Common myeloid progenitor, CD34-positive (primary cell): ENCODE results near the gene CEP290.

Experiments used
- CTCF ChIA-PET: fragments of 350-600 bp; sonication (Branson Sonifier 250); formaldehyde crosslinking; loops from one replicate; lab custom pipeline; 2021; ENCODE audit warnings: antibody characterized with exemption; lab: Charles Lee
- POLR2A ChIA-PET: fragments of 350-600 bp; sonication (Branson Sonifier 250); formaldehyde crosslinking; loops from one replicate; lab custom pipeline; 2021; ENCODE audit warnings: antibody characterized with exemption; lab: Charles Lee
- DNase-seq, 3 donors: peaks; one replicate each; pipeline versions ENCODE4 v3.0.0 to v3.0.0-alpha.2; 2013
- H3K27ac ChIP-seq, 2 experiments: 1 replicate in 1 of 2; 2 replicates in 1 of 2; pipeline ENCODE4 v1.7.0; 2013; ENCODE audit warnings: inconsistent platforms in 2 of 2, low read length in 2 of 2, mild to moderate bottlenecking in 2 of 2, low read depth in 1 of 2, moderate library complexity in 1 of 2; ENCODE audit not compliant: severe bottlenecking in 2 of 2, insufficient read depth in 1 of 2, poor library complexity in 1 of 2
- H3K27me3 ChIP-seq, 5 experiments: replicated peaks in 2 of 5; 1 replicate in 3 of 5; 2 replicates in 2 of 5; pipeline versions ENCODE4 v1.6.1 to v1.7.0; 2013; ENCODE audit warnings: low read length in 4 of 5, mild to moderate bottlenecking in 2 of 5, moderate library complexity in 2 of 5, inconsistent platforms in 1 of 5; ENCODE audit not compliant: insufficient read depth in 5 of 5, control insufficient read depth in 4 of 5
- H3K36me3 ChIP-seq, 4 experiments: 1 replicate in 2 of 4; 2 replicates in 2 of 4; pipeline versions ENCODE4 v1.6.1 to v1.7.0; 2013; ENCODE audit warnings: low read length in 3 of 4, control low read depth in 1 of 4, mild to moderate bottlenecking in 1 of 4; ENCODE audit not compliant: control insufficient read depth in 4 of 4, insufficient read depth in 4 of 4
- H3K4me1 ChIP-seq, 4 experiments: 1 replicate in 3 of 4; 2 replicates in 1 of 4; pipeline versions ENCODE4 v1.6.1 to v1.7.1; 2013; ENCODE audit warnings: low read length in 3 of 4, mild to moderate bottlenecking in 3 of 4, control low read depth in 1 of 4, inconsistent platforms in 1 of 4, moderate library complexity in 1 of 4; ENCODE audit not compliant: control insufficient read depth in 4 of 4, insufficient read depth in 4 of 4; ENCODE audit errors: control extremely low read depth in 1 of 4
- H3K4me3 ChIP-seq, 7 experiments: 1 replicate in 4 of 7; 2 replicates in 3 of 7; pipeline versions ENCODE4 v1.5.1 to v1.7.0; 2013; ENCODE audit warnings: mild to moderate bottlenecking in 7 of 7, low read length in 6 of 7, moderate library complexity in 6 of 7, inconsistent platforms in 2 of 7, low read depth in 2 of 7, control low read depth in 1 of 7; ENCODE audit not compliant: insufficient read depth in 4 of 7, control insufficient read depth in 1 of 7; ENCODE audit errors: extremely low read depth in 1 of 7
- H3K9me3 ChIP-seq, 5 experiments: 1 replicate in 4 of 5; 2 replicates in 1 of 5; pipeline versions ENCODE4 v1.6.1 to v1.7.1; 2013; ENCODE audit warnings: low read length in 4 of 5, mild to moderate bottlenecking in 2 of 5, inconsistent platforms in 1 of 5, low read depth in 1 of 5, moderate library complexity in 1 of 5; ENCODE audit not compliant: control insufficient read depth in 4 of 5, insufficient read depth in 2 of 5; ENCODE audit errors: control extremely low read depth in 1 of 5
- WGBS: methylation state at CpG from one replicate; pipeline ENCODE4 v1.1.5; 2013; ENCODE audit not compliant: insufficient coverage; 5-methylcytosine and 5-hydroxymethylcytosine counted together

Gene CEP290

GRCh38 chr12:88122666-88123065 is 19.2 kb downstream of the CEP290 start:
- no peak overlapping the region for H3K27ac ChIP-seq
- no peak overlapping the region for H3K4me3 ChIP-seq
- DNase-seq = no peak
- H3K36me3 ChIP-seq = peaks cover 7 to 25% (median 16%) of the 10 kb centered on the region in 4 experiments
- ChIA-PET POLR2A (no interaction called here), CTCF (interaction anchor here (1.0 to 1.8 kb wide), 3 partner anchors 14 to 871 kb away, joined by 3 read pairs; no protein-coding TSS in a partner anchor)
- no peaks in the 10 kb centered on the region for H3K4me1 ChIP-seq
- H3K9me3 ChIP-seq = no peaks in the 10 kb centered on the region
- 43% methylated on average over 2 of the region's 4 CpGs for WGBS
- no peaks in the 10 kb centered on the region for H3K27me3 ChIP-seq

DNA sequence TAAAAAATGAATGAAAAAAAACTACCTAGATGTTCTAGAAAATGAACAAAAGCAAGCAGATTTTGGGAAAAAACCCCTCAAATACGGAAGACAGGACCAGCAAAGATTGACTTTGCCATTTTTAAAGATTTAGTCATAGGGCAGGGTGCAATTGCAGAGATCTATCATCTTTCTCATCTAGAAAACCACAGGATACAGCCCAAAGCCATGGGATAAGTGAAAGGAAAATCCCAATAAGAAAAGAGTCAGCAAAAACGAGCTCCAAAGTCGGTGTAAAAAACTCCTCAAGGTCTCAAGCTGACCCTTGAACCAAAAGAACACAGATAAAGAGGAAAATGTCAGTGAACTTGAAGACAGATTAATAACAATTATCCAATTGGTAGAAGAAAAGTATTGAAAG is 28.0 kb downstream of the CEP290 start:
- H3K27ac ChIP-seq = no peak overlapping the region
- POLR2A ChIA-PET = no interaction called here
- H3K9me3 ChIP-seq = no peaks in the 10 kb centered on the region
- CTCF ChIA-PET = no interaction called here
- H3K27me3 ChIP-seq = no peaks in the 10 kb centered on the region
- no peak overlapping the region for H3K4me3 ChIP-seq
- WGBS = 100% methylated on average over 2 of the region's 3 CpGs
- H3K4me1 ChIP-seq = no peaks in the 10 kb centered on the region
- H3K36me3 ChIP-seq = peaks cover 6 to 49% (median 17%) of the 10 kb centered on the region in 4 experiments
- DNase-seq = no peak

DNA sequence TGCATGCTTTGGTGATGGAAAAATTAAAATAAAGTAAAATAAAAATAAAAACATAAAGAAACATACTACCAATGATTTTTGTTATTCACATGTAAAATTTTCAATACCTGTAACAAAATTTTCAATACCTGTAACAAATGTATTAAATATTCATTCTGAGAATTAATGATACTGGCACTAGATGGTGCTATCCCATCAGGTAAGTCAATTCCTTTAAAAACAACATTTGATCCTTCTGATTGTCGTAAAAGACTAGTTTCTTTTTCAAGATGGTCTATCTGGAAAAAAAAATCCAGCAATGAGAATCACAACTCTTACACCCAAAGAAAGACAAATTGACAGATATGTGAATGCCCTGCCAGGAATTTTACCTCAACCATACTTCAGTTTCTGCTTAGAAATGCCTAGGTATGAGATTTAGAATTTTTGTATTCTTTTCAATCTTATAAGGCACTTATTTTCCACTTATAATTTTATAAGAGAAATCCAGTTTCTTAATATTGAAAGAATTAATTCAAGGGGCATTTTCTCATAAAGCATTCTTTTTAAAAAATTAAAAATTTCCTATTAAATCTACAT is 30.7 kb downstream of the CEP290 start:
- ChIA-PET CTCF (interaction anchor here (0.7 to 0.9 kb wide), 2 partner anchors 10 to 882 kb away, joined by 3 read pairs; no protein-coding TSS in a partner anchor), POLR2A (no interaction called here)
- WGBS = 40% methylated on average over 1 of the region's 1 CpG
- no peaks in the 10 kb centered on the region for H3K9me3 ChIP-seq
- peak overlapping the region in 1 of 7 experiments; percentile 57 for H3K4me3 ChIP-seq
- H3K27me3 ChIP-seq = no peaks in the 10 kb centered on the region
- H3K36me3 ChIP-seq = peaks cover 9 to 47% (median 17%) of the 10 kb centered on the region in 4 experiments
- peak; percentile 45 to 71 (median 70) for DNase-seq
- H3K27ac ChIP-seq = no peak overlapping the region
- H3K4me1 ChIP-seq = no peaks in the 10 kb centered on the region

- H3K27ac ChIP-seq = no peak overlapping the region
- no peak overlapping the region for H3K4me3 ChIP-seq
- no peaks in the 10 kb centered on the region for H3K27me3 ChIP-seq
- WGBS = 100% methylated on average over 1 of the region's 2 CpGs
- peaks cover 15 to 36% (median 20%) of the 10 kb centered on the region in 4 experiments for H3K36me3 ChIP-seq
- ChIA-PET POLR2A (no interaction called here), CTCF (interaction anchor here (0.9 to 1.5 kb wide), 5 partner anchors 10 to 885 kb away, joined by 3 to 5 read pairs (median 3); no protein-coding TSS in a partner anchor)
- H3K9me3 ChIP-seq = no peaks in the 10 kb centered on the region
- DNase-seq = no peak
- H3K4me1 ChIP-seq = no peaks in the 10 kb centered on the region
These were observed 33.9 kb downstream of the CEP290 start for GRCh38 chr12:88108021-88108420.

- peaks cover 4 to 28% (median 9%) of the 10 kb centered on the region in 4 experiments for H3K36me3 ChIP-seq
- no peaks in the 10 kb centered on the region for H3K4me1 ChIP-seq
- ChIA-PET CTCF (interaction anchor here (0.9 kb wide), 1 partner anchor 8 kb away, joined by 3 read pairs; no protein-coding TSS in a partner anchor), POLR2A (no interaction called here)
- no peak for DNase-seq
- H3K27ac ChIP-seq = no peak overlapping the region
- H3K9me3 ChIP-seq = no peaks in the 10 kb centered on the region
- no peak overlapping the region for H3K4me3 ChIP-seq
- no peaks in the 10 kb centered on the region for H3K27me3 ChIP-seq
- no CpG with 5 or more reads among the region's 4 CpGs for WGBS
These were observed 48.3 kb downstream of the CEP290 start for GRCh38 chr12:88093573-88093972.

GRCh38 chr12:88092771-88093170 is 49.1 kb downstream of the CEP290 start:
- Histone ChIP-seq H3K27ac (no peak overlapping the region), H3K9me3 (no peaks in the 10 kb centered on the region), H3K36me3 (peaks cover 4 to 27% (median 8%) of the 10 kb centered on the region in 4 experiments), H3K4me1 (no peaks in the 10 kb centered on the region), H3K27me3 (no peaks in the 10 kb centered on the region), H3K4me3 (no peak overlapping the region)
- ChIA-PET CTCF (no interaction called here), POLR2A (no interaction called here)
- no peak for DNase-seq

DNA sequence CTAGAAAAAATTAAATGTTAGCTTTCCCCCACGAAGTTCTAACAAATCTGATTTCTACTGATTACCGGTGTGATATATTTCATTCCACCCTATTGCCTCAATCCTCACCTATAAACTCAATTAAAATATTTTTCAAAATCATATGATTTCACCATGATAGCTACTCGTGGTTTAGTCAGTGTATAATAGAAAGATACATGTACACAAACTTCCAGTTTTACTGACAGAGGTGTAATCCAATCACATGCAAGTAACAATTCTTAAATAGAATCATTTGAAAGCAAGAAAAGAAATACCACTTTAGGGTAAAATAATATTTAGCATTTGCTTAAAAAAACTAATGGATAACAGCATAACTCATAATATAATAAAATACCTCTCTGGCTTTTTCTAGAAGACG is 57.7 kb downstream of the CEP290 start:
- H3K4me3 ChIP-seq = no peak overlapping the region
- H3K4me1 ChIP-seq = no peaks in the 10 kb centered on the region
- no CpG with 5 or more reads among the region's 4 CpGs for WGBS
- peaks cover 10 to 33% (median 18%) of the 10 kb centered on the region in 4 experiments for H3K36me3 ChIP-seq
- ChIA-PET CTCF (no interaction called here), POLR2A (no interaction called here)
- DNase-seq = no peak
- no peaks in the 10 kb centered on the region for H3K27me3 ChIP-seq
- H3K9me3 ChIP-seq = no peaks in the 10 kb centered on the region
- H3K27ac ChIP-seq = no peak overlapping the region
